Measurements from ENCODE around the gene C11orf71. TPM values are rescaled to one million over a fixed set of nuclear protein-coding genes. Genes with fewer than 3 reads are reported as not detected.

The C11orf71 gene
- total RNA-seq, 1 donor from 2014 or later = 10.6 TPM

- peak overlapping the region; percentile 41 for H3K27ac Mint-ChIP-seq (ENCODE audit: unreplicated experiment)
- H3K27me3 Mint-ChIP-seq (ENCODE audit: unreplicated experiment) = no peaks in the 10 kb centered on the region
- no peak for DNase-seq
- TF ChIP-seq CTCF (IDR thresholded peaks at IDR 0.05; ENCODE audit: partially characterized antibody, unreplicated experiment) = no peak
- H3K4me3 Mint-ChIP-seq (ENCODE audit: unreplicated experiment) = peak overlapping the region; percentile 95
- peaks cover 12% of the 10 kb centered on the region for H3K4me1 Mint-ChIP-seq (ENCODE audit: low read depth, unreplicated experiment)
- H3K36me3 Mint-ChIP-seq (ENCODE audit: unreplicated experiment) = no peaks in the 10 kb centered on the region
- peaks cover 2% of the 10 kb centered on the region for H3K9me3 Mint-ChIP-seq (ENCODE audit: unreplicated experiment)
Measured at GRCh38 chr11:114440121-114440860, 40.0 kb upstream of the C11orf71 start.

- H3K4me3 Mint-ChIP-seq (ENCODE audit: unreplicated experiment) = peak within 1 kb of the TSS; percentile 95
- peaks cover 12% of the 10 kb centered on the region for H3K4me1 Mint-ChIP-seq (ENCODE audit: low read depth, unreplicated experiment)
- no peaks in the 10 kb centered on the region for H3K36me3 Mint-ChIP-seq (ENCODE audit: unreplicated experiment)
- peak; percentile 95 for DNase-seq
- peaks cover 2% of the 10 kb centered on the region for H3K9me3 Mint-ChIP-seq (ENCODE audit: unreplicated experiment)
- TF ChIP-seq CTCF (IDR thresholded peaks at IDR 0.05; ENCODE audit: partially characterized antibody, unreplicated experiment) = no peak
- peak within 1 kb of the TSS; percentile 76 for H3K27ac Mint-ChIP-seq (ENCODE audit: unreplicated experiment)
- H3K27me3 Mint-ChIP-seq (ENCODE audit: unreplicated experiment) = no peaks in the 10 kb centered on the region
Measured at GRCh38 chr11:114439229-114440120, 39.2 kb upstream of the C11orf71 start, which contains the start of gene REXO2. Gene REXO2 (plus strand): TSS chr11:114439467. CDS start chr11:114439529, 62 bp downstream.

GRCh38 chr11:114438303-114438702 lies 38.0 kb upstream of the C11orf71 start:
- TF ChIP-seq CTCF (IDR thresholded peaks at IDR 0.05; ENCODE audit: partially characterized antibody, unreplicated experiment) = no peak
- Mint-ChIP-seq H3K27me3 (ENCODE audit: unreplicated experiment) (no peaks in the 10 kb centered on the region), H3K27ac (ENCODE audit: unreplicated experiment) (no peak overlapping the region), H3K4me1 (ENCODE audit: low read depth, unreplicated experiment) (peaks cover 12% of the 10 kb centered on the region), H3K9me3 (ENCODE audit: unreplicated experiment) (peaks cover 2% of the 10 kb centered on the region), H3K4me3 (ENCODE audit: unreplicated experiment) (no peak overlapping the region), H3K36me3 (ENCODE audit: unreplicated experiment) (no peaks in the 10 kb centered on the region)
- DNase-seq = no peak

- H3K36me3 Mint-ChIP-seq (ENCODE audit: unreplicated experiment) = no peaks in the 10 kb centered on the region
- H3K27me3 Mint-ChIP-seq (ENCODE audit: unreplicated experiment) = no peaks in the 10 kb centered on the region
- no peak overlapping the region for H3K27ac Mint-ChIP-seq (ENCODE audit: unreplicated experiment)
- no peak for DNase-seq
- TF ChIP-seq CTCF (IDR thresholded peaks at IDR 0.05; ENCODE audit: partially characterized antibody, unreplicated experiment) = no peak
- no peaks in the 10 kb centered on the region for H3K4me1 Mint-ChIP-seq (ENCODE audit: low read depth, unreplicated experiment)
- no peaks in the 10 kb centered on the region for H3K9me3 Mint-ChIP-seq (ENCODE audit: unreplicated experiment)
- H3K4me3 Mint-ChIP-seq (ENCODE audit: unreplicated experiment) = no peak overlapping the region
Measured at GRCh38 chr11:114433376-114433775, 33.1 kb upstream of the C11orf71 start.
